GM19239 (cell line): ENCODE results near the gene PPWD1.
A peak's percentile ranks its signal among the peaks of the same experiment; 100 is the strongest.
"Not testable (repeated sequence)": the region's sequence is repeated elsewhere in the genome, so short reads cannot be mapped to it uniquely, and the experiment has no call there.

Experiments used
- DNase-seq: peaks from one replicate; pipeline ENCODE4 v3.0.0; 2011; ENCODE audit warnings: low spot score; ENCODE audit not compliant: insufficient read length
- FAIRE-seq: peaks from 2 replicates; lab custom pipeline; 2011; peaks lifted over from hg19 to GRCh38; lab: Jason Lieb, UNC

Gene PPWD1

DNA sequence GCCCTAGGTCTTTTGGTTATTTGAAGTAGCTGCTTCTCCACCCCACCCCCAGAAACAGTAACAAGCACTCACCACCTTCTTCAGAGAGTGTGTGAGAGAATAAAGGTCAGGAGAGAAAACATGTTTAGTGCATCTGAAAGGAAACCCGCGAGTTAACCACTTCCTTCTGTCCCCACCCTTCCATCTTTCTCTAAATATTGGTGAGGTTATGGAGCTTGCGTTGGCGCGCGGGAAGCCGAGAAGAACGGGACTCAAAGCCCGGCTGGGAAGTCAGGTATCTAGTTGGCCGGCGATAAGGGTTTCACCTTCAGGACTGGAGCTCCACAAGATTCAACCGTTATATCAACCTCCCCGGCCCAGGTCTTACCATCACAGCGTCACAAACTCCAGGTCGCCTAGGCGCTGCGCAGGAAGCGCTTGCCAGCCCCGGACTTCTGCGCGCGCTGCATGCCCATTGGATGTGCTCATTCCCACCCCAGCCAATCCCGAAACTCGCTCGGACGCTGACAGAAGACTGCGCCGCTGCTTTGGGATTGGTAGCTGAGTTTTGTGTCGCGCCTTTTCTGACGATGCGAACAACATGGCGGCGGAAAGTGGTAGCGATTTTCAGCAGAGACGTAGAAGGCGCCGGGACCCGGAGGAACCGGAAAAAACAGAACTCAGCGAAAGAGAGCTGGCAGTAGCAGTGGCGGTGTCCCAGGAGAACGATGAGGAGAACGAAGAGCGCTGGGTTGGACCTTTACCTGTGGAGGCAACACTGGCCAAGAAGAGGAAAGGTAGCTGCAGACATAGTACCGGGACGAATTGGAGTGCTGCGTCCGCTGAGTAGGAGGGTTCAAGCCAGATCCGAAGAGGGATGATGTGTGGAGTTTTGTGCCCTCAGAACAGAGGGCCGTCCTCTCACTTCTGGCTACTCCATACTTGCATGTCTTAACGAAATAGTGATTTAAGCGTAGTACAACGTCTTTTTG lies at the start of gene PPWD1, which contains the start of gene CENPK:
PPWD1 (plus strand) TSS at position 566 of the 971 bp plus-strand sequence; CDS start at position 581, 15 bp downstream.
CENPK (minus strand) TSS at position 438 of the 971 bp plus-strand sequence. CDS start 8,261 bp downstream, outside the sequence.
- DNase-seq = peak; percentile 68
- FAIRE-seq = peak; percentile 98

DNA sequence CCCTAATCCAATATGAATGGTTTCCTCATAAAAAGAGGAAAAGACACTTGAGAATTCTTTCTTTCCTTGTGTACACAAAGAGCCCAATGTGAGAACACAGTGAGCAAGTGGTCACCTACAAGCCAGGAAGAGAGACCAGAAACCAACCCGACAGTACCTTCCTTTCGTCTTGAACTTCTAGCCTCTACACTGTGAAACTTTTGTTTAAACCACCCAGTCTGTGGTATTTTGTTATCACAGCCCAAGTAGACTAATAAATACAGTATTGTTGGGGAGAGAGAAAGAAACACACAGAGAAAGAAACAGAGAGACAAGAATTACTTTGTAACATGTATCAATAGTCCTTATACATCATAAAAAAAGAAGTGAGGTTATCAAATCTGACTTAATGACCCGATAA lies 37.4 kb upstream of the PPWD1 start:
- DNase-seq = no peak
- no peak for FAIRE-seq

DNA sequence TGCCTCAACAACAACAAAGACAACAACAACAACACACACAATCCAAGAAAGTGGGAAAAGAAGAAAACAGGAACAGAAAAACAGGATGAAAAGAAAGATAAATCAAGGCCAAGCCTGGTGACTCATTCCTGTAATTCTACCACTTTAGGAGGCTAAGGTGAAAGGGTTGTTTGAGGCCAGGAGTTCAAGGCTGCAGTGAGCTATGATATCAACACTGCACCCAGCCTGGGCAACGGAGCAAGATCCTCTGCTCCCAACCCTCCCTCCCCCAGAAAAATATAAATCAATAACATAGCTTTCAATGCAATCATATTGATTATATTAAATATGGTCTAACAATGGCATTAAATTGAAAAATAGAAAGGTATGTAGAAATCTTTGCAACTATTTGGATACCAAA lies 32.2 kb upstream of the PPWD1 start:
- no peak for FAIRE-seq
- DNase-seq = no peak

DNA sequence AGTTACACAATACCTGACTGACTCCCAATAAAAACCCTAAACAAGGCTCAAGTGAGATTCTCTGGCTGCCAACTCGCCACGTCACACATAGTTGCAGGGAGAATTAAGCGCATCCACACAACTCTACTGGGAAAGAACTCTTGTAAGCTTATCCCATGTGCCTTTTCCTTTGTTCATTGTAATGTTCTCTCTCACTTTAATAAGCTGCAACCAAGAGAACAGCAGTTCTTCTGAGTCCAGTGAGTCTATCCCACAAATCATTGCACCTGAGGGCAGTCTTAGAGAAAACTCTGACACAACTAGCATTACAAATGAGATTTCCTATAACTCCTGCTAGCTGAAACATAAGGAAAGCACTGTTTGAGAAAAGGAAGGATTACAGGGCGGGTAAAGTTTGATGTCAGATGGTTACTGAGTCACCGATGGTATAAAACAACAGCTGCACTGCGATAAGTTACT lies 27.5 kb upstream of the PPWD1 start:
- no peak for FAIRE-seq
- DNase-seq = no peak

DNA sequence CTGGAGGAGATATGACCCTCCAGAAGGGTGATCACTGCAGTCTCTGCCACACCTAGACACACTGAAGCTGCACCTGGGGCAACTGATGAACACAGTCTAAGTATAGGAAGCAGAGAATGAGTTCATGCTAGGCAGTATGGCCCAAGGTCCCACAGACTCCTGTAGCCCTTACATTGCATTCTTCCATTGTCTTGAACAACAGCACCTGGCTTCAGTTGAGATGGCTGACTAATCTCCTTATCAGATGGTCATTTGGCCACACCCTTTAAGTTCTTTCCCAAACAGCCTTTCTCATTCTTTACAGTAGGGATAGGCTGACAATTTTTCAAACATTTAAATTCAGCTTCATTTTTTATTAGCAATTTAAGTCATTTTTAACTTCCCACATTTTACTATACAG lies 23.3 kb upstream of the PPWD1 start:
- DNase-seq = no peak
- FAIRE-seq = no peak

DNA sequence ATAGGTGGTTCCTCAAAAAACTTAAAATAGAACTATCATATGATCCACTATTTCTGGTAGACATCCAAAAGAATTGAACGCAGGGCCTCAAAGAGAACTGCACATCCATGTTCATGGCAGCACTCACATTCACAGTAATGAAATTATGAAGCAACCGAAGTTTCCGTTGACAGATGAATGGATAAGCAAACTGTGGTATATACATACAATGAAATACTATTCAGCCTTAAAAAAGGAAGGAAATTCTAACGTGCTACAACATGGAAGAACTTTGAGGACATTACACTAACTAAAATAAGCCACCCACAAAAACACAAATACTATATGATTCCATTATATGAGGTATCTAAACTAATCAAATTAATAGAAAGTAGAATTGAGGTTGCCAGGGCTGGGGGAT lies 18.6 kb upstream of the PPWD1 start:
- no peak for DNase-seq
- no peak for FAIRE-seq

DNA sequence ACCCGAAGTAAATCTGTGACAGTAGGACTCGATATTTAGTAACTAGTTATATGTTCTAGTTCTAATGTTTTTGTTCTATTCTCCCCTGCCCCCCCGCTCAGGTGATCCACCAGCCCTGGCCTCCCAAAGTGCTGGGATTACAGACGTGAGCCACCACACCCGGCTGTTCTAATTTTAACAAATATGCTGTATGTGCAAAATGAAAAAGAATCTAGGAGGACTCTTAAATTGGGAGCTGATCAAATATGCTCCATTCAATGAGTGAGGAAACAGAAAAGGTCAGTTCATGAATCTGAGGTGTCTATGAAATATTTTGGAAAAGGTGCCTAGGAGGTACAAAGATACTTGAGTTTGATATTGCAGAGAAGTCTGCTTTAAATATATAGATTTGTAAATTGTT lies 17.0 kb upstream of the PPWD1 start:
- FAIRE-seq = no peak

DNA sequence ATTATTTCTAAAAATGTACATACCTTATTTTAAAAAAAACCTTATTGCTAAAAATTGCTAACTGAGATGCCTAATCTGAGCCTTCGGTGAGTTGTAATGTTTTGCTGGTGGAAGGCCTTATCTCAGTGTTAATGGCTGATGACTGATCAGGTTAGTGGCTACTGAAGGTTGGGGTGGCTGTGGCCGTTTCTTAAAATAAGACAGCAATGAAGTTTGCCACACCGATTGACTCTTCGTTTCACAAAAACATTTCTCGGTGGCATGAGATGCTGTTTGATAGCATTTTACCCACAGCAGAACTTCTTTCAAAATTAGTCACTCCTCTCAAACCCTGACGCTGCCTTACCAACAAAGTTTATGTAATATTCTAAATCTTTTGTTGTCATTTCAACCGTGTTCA lies 14.8 kb upstream of the PPWD1 start:
- DNase-seq (no peak), FAIRE-seq (no peak)

More for the DNA sequence above, 17.0 kb upstream of the PPWD1 start:
- no peak for DNase-seq

DNA sequence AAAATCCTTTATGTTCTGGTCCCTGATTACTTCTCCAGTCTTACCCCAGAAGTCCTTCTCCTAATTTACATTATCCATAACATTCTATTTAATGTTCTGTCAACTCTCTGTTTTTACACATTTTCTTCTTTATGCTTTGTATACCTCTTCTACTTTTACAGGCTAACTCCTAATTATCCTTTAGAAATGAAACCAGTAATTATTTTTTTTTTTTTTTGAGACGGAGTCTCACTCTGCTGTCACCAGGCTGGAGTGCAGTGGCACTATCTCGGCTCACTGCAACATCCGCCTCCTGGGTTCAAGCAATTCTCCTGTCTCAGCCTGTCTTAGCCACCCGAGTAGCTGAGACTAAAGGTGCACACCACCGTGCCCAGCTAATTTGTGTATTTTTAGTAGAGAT lies 9.2 kb upstream of the PPWD1 start:
- FAIRE-seq (no peak), DNase-seq (no peak)

DNA sequence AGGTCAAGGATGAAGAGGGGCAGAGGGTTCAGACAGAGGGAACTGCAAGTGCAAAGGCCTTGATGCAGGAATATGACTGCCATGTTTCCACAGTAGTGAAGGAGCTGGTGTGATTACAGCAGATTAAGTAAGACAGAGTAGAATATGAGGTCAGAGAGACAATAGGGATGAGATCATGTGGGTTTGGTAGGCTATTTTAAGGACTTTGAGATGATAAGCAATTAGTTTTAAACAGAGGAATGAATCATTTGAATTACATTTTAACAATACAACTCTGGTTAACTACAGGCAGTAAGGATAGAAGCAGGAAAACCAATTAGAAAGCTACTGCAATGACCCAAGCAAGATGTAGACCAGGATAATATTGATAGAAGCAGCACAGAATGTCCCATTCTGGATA lies 7.8 kb upstream of the PPWD1 start:
- FAIRE-seq (no peak), DNase-seq (no peak)

DNA sequence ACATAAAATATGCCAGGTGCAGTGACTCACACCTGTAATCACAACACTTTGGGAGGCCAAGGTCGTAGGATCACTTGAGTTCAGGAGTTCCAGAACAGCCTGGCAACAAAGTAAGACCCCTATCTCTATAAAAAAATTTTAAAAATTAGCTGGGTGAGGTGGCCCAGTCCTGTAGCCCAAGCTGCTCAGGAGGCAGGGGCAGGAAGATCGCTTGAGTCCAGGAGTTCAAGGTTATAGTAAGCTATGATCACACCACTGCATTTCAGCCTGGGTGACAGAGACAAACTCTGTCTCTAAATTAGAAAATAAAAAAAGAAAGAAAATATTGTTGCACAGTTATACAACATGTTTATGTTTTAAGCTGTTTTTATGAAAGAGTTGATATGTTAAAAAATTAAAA lies 6.9 kb upstream of the PPWD1 start:
- DNase-seq = no peak
- FAIRE-seq = no peak

DNA sequence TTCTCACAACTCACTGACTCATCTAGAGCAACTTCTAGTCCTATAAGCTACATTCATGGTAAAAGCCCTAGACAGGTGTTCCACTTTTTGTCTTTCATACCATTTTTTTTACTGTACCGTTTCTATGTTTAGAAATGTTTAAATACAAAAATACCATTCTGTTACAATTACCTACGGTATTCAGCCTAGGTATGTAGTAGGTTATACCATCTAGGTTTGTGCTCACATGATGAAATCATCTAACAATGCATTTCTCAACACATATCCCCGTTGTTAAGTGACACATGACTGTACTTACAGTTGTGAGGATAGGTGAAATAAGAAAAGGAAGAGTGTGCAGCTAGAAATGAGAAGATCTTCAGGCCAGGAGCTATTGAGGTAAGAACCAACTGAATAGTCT lies 6.4 kb upstream of the PPWD1 start:
- FAIRE-seq (no peak), DNase-seq (no peak)

DNA sequence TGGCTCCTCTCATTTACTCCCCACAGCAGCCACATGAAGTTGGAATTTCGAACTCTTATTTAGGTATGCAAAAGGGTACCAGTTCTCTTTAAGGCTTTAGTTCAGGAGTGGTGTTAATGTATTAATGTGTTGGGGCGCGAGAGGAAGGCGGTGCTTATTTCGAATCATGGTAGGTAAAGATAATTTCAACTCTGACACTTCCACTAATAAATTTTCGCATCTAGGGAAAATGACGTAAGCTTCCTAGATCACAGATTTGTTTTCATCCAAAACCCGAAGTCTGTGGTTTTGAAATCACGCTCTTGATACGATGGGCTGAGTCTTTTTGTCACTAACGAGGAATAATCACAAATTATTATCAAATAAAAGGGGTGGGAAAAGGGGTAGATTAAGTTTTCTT lies 681 bp downstream of the PPWD1 start:
- DNase-seq (no peak), FAIRE-seq (no peak)

DNA sequence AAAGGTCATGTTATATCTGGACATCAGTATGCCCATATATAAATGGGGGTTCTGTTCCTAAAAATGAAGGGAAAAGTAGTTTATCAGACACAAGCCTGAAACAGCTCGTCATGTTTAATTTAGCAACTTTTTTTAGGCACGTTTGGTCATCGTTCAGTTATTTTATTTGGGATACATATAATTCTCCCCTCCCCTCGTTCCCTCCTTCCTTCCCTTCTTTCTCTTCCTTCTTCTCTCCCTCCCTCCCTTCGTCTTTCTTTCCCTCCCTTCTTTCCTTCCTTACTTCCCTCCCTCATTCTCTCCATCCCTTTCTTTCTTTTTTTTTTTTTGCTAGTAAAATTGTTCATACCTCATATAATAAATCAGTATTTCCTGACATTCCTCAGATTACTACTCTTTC lies 3.4 kb downstream of the PPWD1 start:
- DNase-seq (no peak), FAIRE-seq (no peak)

DNA sequence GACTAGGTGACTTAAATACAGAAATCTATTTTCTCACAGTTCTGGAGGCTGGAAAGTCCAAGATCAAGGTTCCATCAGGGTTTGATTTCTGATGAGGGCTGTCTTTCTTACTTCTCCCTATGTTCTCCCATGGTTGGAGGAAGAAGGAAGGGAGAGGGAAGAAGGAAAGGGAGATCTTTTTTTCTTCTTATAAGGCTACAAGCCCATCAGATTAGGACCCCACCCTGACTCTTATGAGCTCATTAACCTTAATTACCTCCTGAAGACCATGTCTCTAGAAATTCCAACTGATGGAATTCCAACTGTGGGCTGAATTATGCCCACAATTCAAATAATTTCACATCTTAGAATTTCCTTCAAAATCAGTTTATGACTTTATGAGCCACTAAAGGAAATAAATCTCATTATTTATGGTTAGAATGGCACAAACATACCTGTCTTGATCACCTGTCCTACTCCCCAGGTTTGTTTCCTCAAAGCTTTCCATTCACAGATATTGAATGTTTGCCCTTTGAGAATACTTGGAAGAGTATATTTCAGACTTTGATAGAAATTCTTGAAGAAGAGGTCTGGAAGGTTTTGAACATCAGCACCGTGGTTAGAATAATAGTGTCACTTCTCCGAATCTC lies 7.6 kb downstream of the PPWD1 start:
- no peak for DNase-seq
- no peak for FAIRE-seq

DNA sequence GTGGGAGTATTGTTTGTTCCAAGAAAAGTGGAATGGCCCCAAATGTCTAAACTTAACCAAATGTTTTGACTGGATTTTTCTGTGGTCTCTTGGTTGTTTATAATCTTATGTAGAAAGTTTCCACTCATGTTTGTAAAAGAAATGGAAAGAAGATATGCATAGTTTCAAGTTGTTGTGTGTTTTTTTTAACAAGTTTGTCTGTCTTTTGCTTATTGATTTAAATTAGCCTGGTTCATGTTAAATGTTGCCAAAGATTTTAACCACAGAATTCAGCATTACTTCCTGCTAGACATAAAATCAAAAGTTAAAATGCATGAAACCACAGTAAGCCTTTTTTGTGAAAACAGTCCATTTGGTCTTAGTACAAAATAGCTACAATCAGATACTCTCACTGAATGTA lies 14.0 kb downstream of the PPWD1 start:
- no peak for DNase-seq
- no peak for FAIRE-seq

DNA sequence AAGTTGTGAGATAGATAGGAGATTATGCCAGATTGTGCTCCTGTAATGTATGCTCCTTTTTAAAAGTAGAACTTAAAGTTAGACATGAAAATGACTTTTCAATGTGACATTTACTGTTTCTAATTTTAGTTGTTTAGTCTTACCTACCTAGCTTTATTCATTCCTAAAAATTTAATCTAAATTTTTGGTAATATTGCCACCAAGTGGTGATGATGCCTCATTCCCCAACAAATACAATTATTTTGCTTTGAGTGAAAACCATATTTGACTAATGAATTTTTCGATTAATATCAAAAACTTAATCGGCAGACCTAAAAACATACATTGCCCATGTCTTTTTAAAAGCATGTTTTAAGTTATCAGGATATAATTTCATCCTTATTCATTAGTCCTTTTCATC lies 25.6 kb downstream of the PPWD1 start:
- DNase-seq (no peak), FAIRE-seq (no peak)

DNA sequence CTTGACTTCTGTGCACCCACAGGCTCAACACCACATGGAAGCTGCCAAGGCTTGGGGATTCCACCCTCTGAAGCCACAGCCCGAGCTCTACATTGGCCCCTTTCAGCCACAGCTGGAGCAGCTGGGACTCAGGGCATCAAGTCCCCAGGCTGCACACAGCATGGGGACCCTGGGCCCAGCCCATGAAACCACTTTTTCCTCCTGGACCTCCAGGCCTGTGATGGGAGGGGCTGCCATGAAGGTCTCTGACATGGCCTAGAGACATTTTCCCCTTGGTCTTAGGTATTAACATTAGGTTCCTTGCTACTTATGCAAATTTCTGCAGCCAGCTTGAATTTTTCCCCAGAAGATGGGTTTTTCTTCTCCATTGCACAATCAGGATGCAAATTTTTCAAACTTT lies 38.7 kb downstream of the PPWD1 start:
- FAIRE-seq, DNase-seq: not testable (repeated sequence)

DNA sequence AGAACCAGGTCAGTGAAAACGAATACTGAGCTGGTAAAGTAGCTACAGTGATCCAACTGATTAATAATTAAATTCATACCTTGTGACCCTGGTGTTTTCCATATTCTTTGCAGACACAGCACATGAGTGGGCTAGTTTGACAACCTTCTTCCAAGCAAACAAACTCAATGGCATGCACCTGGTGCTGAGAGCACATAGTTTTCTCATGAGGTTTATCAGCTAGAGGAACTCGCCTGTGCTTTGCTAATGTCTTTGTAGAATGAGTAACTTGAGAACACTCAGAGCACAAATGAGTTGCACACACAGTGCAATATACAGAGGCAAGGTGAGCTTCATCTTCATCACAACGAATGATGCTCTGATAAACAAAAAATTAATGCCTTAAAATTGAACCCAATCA lies 48.4 kb downstream of the PPWD1 start:
- FAIRE-seq = no peak
- DNase-seq = no peak

DNA sequence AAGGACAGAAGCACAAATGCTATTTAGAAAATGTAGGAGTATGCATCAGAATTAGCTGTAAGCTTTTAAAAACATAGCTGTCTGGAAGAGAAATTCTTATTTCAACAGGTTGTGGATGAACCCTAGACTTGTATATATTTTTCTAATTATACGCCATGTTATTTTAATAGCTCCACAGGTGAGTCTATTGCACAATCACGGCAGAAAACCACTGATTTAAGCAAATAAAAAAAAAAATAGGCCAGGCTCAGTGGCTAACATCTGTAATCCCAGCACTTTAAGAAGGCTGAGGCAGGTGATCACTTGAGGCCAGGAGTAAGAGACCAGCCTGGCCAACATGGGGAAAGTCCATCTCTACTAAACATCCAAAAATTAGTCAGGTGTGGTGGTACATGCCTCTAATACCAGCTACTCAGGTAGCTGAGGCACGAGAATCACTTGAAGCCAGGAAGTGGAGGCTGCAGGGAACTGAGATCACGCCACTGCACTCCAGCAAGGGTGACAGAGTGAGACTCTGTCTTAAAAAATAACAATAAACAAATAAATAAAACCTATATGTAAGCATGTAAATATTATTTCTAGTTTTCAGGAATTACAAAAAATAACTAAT lies 49.3 kb downstream of the PPWD1 start:
- DNase-seq = no peak
- FAIRE-seq = no peak

DNA sequence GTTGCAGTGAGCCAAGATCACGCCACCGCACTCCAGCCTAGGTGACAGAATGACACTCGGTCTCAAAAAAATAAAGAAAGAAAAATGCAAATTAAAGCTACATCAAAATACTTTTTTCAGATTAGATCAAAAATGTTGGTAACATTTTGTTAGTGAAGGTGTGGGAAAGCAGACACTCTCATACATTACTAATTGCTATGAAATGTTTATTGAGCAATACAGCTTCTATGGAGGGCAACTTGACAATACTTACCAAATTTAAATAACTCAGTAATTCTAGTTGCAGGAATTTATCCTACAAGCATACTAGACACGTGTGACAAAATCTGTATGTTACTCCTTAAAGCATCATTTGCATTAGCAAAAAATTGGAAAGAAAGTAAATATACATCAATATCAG lies 56.9 kb downstream of the PPWD1 start:
- FAIRE-seq (no peak), DNase-seq (no peak)
